CD4-positive, alpha-beta T cell treated with Interferon alpha-2 for 1 hour (primary cell): ENCODE measurements around the gene PARVB.
"Not testable (repeated sequence)": the region's sequence is repeated elsewhere in the genome, so short reads cannot be mapped to it uniquely, and the experiment has no call there.

Source experiments
- DNase-seq, 2 donors: peaks; one replicate each; pipeline ENCODE4 v3.0.0-alpha.2; 2020 to 2022

Gene PARVB

DNA sequence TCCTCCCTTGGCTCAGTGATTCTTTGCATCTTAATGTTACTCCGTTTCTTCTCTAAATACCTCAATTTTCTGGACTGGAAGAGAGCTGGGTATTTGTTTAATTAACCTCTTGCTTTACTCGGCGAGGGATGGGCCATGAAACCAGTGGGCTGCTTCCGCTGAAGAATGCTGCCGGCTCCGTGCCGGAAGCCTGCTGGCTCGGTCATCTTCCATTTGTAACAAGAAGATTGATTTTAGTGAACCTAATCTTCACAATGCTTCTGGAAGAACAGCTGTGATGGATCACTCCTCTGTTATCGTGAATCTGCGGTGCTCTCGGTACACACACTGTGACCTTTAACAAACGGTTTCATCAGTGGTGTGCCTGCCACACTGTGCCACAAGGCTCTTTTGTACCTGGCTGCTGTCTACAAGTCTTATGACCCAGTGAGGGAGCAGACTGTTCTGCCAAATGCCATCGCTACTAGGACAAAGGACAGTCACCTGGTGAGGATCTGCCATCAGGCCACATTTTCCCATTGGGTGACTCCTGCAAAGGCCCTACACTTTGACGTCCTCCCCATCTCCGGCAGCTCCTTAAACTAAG is 25.3 kb upstream of the PARVB start:
- DNase-seq = no peak

DNA sequence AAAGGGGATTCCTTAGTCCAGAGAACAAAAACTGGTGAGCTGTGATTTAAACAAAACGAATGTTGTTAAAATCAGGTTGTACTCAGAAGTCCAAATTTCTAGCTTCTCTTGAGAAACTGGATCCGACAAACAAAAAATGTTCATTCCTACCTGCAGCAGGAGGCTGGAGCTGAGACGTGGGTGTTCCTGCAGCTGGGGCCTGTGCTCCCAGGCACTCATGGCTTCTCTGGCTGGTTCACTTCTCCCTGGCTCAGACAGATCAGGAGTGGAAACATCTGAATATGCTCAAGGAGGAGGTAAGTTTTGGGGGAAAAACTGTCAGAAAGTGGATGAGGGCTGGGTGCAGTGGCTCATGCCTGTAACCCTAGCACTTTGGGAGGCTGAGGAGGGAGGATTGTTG is 24.7 kb upstream of the PARVB start:
- no peak for DNase-seq

DNA sequence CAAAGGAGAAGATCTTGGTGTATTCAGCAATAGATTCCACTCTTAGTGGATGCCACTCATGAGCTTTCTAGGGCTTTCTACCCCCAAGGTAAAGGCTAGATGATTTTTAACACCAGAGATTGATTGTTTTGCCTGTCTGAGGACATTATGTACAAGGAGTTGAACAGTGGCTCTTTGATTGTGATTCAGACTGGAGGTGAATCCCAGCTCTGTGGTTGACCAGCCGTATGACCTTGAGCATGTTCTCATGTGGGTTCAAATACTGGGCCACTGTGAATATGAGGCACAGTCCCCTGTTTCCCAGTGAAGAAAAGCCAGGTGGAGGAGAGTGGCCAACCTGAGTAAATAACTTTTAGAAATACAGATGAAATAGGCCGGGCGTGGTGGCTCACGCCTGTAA is 24.0 kb upstream of the PARVB start:
- DNase-seq = no peak

DNA sequence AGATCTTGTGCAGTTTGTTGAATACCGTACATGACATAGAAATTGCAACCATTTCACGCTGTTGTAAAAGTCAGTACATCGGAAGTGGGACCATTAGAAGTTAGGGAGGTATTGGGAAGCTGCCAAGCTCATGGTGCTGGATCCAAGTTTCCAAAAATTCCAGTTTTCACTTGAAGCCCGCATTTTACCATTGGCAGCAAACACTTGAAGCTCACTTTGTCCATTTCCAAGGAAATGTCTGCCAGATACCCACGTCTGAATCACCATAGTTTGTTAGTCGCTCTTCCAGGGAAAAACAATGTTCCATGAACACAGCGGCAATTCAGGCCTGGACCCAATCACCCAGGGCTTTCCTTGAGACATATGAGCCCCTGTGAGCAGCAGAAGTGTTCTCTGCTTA is 22.6 kb upstream of the PARVB start:
- DNase-seq = no peak

DNA sequence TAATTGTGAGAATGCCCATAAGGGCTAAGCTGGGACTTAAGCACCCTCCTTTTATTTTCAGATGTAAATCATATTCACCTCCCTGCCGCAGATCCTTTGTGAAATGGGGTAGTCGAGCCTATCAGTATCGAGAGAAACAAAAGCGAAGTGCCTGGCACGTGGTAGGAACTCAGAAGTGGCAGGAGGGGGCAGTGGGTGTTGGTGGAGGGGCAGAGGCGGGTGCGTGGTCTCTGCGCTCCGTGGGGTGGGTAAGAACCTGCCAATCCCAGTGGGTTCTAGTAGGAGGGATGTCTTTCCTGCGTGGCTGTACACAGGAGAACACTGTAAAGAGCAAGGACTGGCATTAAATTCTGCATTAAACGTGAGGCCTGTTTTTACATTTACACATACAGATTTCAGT is 21.8 kb upstream of the PARVB start:
- no peak for DNase-seq

DNA sequence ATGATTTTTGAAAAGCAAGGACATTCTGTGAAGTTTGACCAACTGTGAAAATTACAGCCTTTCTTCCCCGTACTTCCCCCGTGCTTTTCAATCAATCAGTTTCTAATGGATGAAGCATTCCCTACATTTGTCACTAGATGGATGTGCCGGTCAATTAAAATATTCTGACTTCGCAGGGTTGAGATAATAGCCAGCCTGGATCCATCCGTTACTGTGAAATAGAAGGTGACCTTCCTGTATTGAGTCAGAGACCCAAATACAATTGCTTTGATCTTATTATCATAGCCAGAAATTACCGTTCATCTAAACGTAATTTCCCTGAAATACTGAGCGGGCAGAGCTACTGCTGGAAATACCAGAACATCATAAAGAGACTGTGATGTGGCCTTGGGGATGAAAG is 21.1 kb upstream of the PARVB start:
- no peak for DNase-seq

DNA sequence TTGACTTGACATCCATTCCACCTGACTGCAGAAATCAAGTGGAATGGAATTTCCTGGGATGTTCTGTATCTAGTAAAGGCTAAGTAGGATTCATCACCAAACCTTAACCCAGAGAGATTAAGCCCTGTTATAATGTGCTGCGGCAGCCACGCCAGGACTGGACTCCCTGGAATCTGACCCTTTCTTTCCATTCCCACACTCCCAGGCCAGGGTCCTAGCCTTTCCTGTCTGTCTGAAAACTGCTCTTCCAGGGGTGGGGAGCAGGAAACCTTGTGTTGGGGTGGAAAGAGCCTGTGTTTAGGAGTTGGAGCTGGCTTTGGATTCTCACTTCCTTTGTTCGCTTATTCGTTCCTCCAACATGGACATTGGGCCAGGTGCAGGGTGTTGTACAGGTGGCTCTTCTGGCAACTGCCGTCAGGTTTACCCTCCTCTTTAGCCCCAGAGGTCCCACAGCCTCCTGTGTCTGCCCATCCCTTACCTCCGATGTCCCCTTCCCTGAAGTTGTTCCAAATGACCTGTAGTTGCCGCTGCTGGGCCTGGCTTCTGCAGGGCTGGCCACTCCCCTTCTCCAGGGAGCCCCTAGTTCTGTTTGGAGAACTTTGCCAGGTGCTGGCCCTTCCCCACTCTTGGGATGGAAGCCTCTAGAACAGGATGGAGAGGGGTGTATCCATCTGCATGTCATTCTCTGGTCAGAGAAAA is 20.5 kb upstream of the PARVB start:
- no peak for DNase-seq

DNA sequence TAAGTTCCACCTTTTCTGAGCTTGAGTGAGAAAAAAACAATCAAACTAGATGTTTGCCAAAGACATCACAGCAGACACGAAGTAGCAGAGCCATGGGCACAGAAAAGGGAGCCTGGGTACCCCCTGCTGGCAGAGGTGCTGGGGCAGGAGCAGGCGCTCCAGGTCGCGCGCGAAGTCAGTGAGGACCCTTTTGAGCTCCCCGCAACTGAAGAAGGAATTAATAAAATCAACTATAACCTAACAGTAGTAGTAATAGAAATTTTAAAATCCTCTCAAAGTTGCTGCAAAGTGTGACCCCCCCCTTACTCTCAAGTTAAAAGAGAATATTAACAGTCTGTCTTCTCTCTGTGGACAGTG is 20.0 kb upstream of the PARVB start:
- no peak for DNase-seq

DNA sequence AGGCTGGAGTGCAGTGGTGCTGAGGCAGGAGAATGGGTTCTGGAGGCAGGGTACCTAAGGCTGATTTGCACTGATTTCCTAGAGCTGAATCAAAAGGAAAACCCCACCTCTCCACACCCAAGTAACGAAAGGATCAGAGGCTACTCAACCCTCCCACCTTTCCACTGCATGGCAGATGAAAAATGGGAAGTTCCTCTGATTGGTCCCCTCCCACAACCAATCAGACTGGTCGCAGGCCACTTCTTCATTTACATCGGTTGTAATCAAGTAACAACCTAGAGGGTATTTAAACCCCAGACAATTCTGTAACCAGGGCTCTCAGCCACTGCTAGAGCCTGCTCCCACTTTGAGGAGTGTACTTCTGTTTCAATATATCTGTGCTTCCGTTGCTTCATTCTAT is 18.6 kb upstream of the PARVB start:
- DNase-seq = peak in 1 of 2 donors; percentile 26

DNA sequence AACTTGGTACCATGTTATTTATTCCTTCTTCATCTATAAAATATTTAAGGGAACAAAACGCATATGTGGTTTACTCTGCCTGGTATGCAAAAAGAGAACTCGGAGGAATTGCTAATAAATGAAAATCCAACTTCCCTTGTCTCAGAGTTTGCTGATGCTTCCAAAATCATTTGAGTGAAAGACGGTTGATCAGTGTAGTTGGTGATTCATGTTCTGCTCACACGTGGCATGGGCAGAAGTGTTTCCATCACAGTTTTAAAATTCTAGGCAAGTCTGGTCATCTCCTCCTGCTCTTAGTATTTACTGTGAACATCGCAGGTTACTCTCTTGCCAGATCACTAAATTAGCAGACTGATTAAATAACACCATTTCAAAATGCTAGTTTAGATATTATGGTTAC is 11.9 kb upstream of the PARVB start:
- DNase-seq = no peak

DNA sequence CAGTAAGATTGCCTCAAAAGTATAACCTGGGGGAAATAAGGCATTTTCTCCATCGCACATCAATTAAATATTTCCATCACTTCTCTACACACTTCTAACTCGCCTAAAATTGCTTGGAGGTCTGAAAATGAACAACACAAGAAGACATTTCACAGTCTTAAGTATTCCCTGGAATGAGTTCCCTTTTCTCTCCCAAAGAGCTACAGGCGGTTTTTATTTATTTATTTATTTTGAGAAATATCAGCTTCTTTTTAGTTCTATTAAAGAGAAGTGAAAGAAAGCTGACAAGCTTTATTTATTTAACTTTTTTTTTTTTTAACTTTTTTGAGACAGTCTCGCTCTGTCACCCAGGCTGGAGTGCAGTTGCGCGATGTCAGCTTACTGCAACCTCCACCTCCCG is 11.5 kb upstream of the PARVB start:
- no peak for DNase-seq

DNA sequence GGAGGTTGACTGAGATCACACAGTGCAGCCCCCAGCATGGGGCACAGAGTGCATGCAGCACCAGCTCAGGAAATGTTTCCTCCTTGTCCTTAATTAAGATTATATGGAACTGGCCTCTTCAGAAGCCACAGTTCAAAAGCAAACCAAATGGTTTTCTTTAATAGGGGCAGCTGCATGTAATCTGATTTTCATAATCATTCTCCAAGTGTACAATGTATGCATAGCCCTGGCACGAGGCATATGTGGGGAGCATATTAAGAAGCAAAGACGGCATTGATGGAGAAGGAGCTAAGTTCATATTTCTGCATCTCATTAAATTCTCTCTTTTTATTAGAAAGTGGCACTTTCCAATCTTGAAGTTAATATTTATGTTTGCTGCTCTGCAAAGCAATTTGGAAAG is 9.9 kb upstream of the PARVB start:
- no peak for DNase-seq

DNA sequence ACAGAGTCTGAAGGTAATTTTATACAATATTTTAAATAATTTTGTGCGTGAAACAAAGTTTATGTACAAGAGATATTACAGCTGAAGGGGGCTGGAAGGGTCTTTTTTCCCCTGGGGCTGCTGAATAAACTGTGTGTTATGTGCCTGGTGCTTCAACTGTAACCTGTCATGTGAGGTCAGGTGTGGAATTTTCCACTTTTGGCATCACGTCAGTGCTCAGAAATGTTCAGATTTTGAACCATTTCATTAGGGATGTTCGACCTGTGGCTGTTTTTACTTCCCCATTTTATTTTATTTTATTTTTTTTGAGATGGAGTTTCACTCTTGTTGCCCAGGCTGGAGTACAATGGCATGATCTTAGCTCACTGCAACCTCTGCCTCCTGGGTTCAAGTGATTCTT is 7.5 kb upstream of the PARVB start:
- not testable (repeated sequence) for DNase-seq

DNA sequence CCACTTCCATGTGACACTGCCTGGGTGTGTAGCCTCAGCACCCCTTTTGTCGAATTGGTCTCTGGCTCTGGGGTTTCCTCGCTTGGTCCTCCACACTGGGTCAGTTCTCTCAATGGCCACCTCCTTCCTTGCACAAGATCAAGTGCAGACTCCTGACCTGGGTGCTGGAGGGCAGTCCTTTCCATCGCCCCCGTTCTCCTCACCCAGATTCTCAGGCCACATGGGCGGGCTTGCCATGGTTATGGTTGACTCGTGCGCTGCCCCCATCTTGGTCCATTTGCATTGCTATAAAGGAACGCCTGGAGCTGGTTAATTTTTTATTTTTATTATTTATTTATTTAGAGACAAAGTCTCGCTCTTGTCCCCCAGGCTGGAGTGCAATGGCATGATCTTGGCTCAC is 5.5 kb upstream of the PARVB start:
- DNase-seq = no peak

DNA sequence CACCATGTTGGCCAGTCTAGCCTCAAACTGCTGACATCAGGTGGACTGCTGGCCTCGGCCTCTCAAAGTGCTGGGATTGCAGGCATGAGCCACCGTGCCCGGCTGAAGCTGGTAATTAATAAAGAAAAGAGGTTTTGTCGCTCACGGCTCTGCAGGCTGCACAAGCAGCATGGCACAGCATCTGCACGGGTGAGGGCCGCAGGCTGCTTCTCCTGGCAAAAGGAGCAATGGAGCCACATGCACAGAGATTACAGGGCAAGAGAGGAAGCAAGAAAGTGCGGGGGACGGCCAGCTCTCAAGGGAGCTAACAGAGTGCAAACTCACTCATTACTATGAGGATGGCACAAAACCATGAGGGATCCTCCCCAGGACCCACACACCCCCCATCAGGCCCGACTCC is 4.7 kb upstream of the PARVB start:
- DNase-seq = no peak

DNA sequence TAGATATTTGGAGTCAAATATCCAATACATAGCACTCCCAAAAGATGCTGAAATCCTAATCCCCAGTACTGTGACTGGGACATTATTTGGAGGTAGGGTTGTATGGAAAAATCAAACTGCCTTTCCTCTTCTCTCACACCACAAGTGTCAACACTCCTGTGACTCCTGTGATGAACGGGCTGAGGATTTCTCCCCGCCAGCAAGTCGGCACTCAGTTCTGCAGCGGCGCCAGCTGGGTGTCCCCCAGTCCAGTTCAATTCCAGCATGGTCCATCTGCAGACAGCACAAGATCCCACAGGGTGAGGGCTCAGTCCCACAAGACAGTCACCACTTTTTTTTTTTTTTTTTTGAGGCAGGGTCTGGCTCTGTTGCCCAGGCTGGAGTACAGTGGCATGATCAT is 4.3 kb upstream of the PARVB start:
- no peak for DNase-seq

DNA sequence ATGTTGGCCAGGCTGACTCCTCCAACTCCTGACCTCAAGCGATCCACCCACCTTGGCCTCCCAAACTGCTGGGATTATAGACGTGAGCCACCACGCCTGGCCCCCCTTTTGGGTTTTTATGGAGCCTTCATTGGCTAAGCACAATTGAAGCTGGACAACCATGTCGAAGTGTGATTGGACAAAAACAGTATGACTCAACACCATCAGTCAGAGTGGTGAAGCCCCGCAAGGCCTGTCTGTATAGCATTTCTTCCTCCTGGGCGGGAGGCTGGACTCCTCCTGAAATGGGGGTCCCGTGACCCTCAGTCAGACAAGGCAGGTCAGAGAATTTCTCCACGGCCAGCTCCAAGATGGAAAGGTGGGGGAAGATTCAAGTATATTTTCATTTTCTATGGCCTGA is 3.1 kb upstream of the PARVB start:
- DNase-seq = no peak

DNA sequence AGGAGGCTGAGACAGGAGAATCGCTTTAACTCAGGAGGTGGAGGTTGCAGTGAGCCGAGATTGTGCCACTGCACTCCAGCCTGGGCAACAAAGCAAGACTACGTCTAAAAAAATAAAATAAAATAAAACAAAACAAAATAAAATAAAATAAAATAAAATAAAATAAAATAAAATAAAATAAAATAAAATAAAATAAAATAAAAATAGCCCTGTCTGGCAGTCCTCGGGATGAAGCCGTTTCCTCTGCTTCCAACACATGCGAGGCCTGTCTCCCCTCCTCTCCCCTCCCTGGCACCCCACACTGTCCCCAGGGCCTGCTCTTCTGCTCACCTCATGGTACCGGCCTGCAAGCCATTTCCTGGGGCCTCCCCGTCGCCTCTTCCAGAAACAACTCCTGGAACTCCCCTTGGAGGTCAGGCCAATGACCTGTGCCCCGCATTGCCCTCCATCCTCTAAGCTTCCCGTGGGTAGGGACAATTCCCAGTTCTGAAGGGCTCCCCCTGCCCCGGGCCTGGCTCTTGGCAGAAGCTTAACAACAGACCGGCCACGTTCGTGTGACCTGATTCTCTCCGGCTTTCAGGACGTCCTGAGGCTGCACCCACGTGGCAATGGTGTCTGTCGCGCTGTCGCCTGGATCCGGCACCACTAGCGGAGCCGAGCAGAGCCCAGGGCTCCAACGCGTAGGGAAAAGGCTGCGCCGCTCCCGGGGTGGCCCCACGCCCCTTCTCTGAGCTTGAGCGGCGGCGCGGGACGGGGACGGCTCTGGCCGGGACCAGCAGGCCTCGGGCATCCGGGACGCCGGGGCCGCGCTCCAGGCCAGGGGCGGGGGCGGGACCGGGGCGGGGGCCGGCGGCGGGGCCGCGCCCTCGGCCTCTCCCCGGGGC is 456 bp upstream of the PARVB start:
- DNase-seq = peak in 1 of 2 donors; percentile 22

DNA sequence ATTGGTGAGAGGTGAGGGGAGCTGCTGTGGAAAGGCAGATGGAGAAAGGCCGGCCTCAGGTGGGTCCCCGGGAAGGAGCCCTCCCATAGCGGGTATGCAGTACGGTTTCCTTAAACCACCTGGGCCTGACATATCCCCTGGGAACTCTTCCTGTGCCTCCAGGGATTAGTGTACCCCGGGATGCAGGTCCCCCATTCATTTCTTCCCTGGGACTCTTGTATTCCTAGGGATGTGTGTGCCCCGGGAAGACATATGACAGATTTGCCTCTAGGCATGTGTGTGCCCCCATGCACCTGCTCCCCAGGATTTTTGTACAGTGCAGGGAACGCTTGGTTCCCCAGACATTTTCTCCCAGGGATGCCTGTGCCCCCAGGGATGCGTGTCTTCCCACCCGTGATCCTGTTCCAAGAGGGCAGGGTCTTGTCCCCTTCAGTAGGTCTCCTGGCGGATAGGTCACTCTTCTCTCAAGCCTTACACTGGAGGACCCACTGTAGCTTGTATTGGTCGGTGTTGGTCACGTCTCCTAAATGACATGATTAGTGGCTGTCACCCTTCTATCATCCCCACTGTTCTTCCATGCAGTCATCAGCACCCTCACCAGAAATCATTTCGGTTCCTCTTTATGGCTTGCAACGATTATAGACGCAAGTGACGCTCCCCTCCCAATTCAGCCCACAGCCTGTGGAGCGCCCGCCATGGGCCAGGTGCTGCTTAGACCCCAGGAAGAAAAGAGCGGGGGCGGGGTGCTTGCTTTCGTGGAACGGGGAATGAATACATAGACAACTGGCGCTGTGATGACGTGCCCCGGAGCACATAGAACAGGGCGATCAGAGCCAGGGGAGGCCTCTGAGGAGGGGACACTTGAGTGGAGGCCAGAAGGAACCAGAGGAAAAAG is 1.3 kb downstream of the PARVB start:
- peak; percentile 31 to 71 for DNase-seq

DNA sequence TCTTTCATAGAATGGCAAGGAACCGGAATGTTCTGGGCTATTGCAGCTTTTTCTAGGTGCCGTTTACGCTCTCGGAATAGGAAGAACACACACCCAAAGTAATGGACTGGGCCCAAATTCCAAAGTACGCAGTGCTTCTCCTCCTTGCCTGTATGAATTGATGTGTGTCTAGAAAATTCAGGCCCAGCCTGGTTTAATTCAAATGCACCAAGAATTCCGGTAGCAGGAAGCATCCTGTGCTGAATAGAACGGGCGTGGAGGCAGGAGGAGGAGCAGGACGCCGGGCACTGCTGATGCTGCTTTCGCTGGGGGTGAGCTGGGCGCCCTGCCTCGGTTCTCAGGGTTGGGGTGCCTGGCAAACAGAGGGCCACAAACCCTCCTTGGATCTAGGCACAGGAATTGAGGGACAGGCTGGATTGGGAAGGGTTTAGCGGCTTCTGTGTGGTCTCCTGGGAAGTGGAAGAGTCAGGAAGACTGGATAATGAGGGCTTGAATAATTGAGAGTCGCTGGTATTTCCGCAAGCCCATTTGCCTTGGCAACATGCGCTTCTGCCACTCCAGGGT is 2.0 kb downstream of the PARVB start:
- DNase-seq = no peak

DNA sequence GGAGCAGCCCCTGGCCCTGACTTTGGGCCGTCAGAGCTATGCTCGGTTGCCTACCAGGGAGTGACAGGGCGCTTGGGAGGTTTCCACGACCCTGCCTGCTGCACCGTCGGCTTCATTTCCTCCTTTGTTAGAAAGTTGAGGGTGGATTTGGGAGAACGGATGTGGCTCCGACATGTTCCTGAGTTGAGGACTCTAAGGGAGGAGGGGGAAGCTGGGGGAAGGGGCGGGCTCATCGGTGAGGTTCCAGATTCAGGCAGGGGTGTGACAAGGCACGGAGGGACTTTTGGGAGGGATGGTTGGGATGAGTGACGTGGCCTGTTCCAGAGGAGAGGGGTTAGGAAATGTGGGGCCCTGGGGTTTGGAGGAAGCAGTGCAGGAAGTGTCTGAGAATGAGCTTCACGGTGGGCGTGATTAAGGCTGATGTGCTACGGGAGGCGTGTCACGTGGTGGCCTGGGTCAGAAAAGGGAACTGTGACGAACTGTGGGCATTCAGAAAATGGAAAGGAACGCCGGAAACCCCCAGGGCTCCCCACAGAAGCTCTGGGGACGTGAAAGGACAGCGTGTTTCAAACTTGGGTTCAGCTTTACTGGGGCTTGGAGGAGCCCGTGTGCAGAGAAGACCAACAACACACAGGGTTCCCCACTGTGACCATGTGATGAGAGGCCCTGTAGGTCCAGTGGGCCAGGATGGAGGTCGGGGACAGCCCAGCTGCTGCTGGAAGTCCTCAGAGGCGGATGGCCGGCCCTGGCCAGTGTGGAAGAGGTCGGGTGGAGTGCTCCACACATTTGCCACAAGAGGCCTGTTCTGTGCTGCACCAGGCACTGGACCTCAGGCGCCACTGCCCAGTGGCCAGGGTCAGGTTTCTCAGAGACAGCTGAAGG is 2.8 kb downstream of the PARVB start:
- peak; percentile 88 for DNase-seq

DNA sequence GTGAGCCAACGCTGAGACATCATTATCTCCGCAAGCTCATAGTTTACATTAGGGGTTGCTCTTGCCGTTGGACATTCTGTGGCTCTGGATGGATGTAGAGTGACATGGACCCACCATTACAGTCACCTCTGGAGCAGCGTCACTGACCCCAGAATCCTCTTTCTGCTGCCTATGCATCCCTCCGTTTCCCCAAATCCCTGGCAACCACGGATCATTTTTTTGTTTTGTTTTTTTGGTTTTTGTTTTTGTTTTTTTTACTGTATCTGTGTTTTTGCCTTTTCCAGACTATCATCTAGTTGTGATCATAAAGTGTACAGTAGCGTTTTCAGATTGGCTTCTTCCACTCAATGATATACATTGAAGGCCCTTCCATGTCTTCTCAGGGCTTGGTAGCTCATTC is 4.0 kb downstream of the PARVB start:
- no peak for DNase-seq
